Anterior cingulate cortex (tissue), 58 donors: ENCODE results near the gene ZNHIT3.

ENCODE experiments used
- DNase-seq, 58 donors: peaks; one replicate each; lab custom pipeline; 2025; lab: John Stamatoyannopoulos, UW

Gene ZNHIT3

DNA sequence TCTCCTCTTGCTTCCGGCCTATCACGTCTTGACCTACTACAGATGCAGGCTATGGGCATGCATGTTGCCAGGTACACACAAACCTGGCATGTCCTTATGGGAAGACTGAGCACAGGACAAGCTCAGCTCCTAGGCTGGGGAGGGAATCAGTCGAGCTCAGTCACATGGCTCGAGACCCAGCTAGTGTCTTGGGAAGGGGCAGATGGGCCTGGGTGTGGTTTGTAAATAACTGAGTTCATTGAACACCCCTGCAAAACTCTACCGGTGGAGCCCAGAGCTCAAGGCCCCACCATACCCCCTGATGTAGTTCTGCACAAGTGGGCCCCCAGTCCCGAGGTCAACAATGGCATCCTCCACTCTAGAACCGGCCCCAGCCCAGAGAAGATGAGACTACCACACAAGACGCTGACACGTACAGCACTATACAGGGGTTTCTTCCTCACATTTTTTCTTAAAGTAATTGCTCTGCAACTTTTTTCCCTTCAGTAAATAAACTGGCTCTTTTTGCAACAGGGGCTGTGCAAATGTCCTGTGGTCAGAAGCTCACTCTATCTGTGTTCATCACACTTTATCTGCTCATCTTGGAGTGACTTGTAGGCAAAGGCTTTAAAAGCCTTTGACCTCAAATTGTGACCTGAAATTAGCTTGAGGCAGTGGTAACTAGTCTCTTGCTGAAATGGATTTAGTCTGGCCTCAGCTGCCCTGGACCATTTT lies 22.9 kb downstream of the ZNHIT3 start:
- DNase-seq = no peak

DNA sequence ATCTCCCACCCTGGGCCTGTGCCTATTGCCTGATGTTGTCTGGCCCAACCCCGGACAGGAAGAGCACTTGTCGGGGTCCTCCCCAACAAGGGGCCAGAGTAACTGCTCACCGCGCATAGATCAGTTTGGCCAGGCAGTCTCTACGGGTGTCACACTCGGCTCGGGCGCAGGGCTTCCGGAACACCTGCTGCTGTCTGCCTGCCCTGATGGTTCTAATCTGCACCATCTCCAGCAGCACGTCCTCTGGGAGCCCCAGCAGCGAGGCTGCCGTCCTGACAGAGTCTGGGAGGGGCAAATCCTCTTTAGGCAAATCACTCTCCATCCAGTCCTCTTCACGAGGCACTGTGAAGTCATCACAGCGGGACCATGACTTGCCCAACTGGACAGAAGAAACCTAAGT lies 24.2 kb downstream of the ZNHIT3 start:
- DNase-seq = no peak

DNA sequence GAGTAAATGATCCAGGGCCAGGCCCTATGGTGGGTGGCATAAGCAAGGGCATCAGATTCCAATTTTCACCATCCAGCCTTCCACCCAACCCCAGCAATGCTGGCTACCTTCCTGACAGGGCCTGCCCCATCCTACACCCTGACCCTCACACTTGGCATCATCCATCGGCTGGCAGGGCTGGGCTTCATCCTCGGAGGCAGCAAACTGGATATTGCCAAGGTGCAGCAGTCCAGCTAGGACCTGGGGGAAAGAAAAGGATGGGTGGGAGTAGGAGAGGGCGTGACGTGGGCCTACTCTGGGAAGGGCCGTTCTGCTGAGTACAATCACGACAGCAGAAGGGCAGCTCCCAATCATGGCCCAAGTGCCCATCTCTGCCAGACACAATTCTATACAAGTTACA lies 24.7 kb downstream of the ZNHIT3 start:
- no peak for DNase-seq

DNA sequence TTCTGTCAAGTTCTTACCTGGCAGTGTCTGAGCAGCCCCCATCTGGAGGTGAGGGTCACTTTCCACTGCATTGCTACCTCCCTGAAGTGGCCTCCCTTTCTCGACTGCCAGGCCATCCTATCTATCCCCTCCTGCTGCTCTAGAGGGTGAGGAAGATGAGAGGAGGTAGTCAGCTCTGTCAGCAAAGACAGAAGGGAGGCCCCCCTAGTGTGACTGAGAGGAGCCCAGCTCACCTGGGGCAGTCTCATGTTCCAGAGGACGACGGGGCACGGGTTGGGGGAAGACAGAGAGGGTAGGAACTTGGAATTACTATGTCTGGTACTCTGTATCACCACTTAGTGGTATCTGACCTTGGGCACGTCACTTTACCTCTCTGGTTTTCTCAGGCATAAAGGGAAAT lies 26.2 kb downstream of the ZNHIT3 start:
- no peak for DNase-seq

DNA sequence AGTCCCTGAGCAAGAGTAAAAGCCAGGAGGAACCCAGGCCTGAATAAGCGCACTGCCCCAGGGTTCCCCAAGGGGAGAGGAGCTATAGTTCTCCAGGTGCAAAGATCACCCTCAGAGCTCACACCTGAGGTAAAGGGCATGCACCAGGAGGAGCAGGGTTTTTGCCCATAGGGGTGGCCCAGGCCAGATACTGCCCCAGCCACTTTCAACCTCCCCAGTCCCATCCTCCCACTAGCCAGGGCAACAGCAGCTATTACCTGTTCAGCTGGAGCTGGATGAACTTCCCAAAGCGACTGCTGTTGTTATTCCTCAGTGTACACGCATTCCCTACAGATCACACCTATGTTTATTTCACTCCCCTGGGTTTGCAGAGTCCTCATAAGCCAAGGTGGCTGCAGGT lies 28.4 kb downstream of the ZNHIT3 start:
- no peak for DNase-seq

DNA sequence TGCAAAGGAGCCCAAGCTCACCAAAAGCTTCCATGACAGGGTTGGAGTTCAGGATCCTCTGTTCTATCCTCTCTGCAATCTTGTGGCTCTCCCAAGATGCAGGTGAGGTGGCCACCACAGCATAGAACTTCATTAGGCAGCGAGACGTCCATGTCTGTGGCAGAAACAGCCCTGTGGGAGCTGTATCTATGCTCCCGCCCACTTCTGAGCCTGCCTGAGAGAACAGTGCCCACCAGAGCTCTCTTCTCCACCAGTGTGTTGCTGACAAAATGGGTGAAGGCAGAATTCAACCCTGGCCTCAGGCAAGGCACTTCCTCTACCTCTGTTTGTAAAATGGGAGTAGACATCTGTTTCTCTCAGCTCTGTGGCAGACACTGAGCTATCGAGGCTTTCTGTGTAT lies 29.4 kb downstream of the ZNHIT3 start:
- DNase-seq = no peak

DNA sequence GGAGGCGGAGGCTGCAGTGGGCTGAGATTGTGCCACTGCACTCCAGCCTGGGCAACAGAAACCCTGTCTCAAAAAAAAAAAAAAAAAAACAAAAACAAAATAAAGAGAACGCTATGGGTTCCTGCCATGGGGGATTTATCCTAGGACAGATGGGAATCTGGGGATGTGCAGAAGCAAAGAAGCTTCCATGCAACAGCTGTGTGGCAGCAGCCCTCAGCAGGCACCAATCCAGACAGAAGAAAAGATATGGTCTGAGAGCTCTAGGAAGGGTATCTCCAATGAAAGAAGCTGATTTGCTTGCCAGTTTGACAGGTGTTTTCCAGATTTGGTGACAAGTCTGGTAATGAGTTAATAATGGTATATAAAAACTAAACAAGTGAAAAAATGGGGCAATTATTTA lies 36.6 kb downstream of the ZNHIT3 start:
- no peak for DNase-seq

DNA sequence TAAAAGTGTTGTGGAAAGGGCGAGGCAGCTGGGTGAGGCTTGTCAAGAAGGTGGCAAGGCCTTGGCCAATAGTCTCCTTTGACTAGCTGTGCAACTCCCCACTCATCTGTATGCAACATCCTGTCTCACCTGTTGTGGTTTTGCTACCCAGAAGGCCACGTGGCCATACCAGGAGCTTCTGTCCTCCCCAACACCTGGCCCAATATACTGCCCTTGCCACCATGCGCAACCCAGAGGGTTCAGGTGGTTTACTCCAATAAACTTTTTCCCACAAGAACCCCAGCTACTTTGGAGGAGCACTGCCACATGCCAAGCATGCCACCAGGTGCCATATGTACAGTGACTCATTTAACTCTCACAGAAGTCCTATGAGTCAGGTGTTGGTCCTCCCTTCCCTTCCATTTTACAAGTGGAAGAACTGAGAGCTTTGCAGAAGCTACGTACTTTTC lies 38.0 kb downstream of the ZNHIT3 start:
- DNase-seq = no peak

DNA sequence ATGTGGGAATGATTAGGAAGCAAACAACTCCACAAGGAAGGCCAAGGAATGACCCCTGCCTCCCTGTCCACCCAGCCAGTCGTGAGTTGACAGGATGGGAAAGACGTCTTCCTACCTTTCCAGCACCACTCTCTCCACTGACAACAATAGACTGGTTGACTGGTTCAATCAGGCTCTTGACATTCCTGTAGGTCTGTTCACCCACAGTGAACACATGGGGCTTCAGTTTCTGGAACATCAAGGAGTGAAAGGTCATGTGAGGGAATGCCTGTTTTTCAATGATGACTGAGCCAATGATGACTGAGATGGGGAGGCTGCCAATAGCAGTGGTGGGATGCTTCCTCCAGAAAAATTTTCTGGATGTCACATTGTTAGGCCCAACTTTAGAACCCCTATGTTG lies 38.6 kb downstream of the ZNHIT3 start:
- no peak for DNase-seq

DNA sequence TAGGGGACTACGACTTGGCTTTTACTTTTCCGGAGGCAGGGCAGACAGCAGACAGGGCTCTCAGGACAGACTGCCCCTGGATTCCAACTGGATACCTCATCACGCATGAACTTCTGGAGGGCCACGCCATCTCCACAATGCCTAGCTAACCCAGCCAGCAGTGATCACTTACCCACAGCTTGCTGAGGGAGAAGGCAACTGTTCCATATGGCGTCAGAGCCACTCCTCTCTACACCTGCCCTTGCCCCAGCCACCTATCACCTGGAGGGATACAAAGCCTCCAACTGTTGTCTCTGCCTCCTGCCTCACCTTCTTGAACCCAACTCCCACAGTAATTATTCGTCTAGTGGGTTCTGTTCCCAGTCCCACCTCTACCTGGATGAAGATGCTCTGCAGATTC lies 39.4 kb downstream of the ZNHIT3 start:
- no peak for DNase-seq

DNA sequence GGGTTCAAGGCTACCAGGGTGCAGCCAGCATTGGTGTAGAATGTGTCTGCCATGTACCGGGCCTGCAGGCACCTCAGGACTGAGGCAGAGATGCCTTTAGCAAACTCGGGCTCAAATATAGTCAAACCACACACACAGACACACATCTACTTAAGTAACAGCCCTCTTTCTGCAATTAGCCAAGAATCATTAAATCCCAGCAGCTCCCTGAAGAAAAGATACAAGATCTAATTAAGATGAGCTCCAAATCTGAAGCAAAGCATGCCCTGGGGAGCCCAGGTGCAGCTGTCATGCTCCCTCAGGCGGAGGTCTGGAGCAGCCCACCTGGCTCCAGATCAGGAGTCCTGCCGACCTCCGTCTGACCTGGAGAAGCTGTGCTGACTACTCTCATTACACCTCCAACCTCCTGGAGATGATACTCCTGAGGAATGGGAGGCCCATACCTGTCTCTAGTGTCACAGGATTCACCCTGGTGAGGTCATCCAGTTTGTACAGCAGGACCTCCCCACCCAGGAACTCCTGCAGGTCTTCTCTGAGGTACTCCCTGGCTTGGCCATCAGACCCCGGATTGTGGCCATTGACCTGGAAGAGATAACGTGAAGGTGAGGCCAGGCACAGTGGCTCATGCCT lies 41.3 kb downstream of the ZNHIT3 start:
- DNase-seq = no peak

DNA sequence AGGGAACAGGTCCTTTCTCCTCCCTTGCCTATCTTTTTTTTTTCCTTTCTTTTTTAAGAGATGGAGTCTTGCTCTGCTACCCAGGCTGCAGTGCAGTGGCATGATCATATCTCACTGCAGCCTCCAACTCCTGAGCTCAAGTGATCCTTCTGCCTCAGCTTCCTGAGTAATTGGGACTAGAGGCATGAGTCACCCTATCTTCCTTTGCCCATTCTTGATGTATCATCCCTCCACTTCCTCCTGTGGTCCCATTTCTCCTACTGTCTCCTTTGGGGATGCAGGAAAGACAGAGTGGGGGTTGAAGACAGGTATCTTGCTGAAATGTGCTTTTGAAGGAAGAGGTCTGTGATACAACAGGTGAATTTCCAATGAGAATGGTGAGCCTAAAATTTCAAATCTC lies 42.6 kb downstream of the ZNHIT3 start:
- no peak for DNase-seq

DNA sequence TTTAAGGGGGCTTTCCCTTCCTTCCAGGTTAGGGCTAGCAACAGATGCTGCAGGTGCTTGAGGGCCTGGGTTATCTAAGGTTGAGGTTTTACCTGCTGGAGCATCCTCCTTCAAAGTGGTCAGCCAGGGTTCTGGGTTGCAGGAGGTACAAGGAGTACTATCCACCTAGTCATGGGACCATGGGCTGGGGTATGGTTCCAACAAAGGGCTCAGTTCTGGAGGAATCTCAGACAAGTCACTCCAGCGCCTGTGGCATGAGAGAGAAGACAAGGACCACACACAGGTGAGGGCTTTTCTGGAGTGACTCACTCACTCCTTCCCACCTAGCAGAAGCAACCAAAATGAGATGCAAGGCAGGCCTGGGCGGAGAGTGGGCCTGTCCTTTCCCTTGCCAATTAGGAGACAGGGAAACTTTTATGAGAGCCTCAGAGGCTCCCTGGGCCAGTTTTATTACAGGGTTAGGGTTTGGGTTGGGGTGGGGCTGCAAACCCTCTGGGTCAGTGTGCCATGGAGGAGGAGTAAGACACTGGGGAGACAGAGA lies 46.0 kb downstream of the ZNHIT3 start:
- no peak for DNase-seq

DNA sequence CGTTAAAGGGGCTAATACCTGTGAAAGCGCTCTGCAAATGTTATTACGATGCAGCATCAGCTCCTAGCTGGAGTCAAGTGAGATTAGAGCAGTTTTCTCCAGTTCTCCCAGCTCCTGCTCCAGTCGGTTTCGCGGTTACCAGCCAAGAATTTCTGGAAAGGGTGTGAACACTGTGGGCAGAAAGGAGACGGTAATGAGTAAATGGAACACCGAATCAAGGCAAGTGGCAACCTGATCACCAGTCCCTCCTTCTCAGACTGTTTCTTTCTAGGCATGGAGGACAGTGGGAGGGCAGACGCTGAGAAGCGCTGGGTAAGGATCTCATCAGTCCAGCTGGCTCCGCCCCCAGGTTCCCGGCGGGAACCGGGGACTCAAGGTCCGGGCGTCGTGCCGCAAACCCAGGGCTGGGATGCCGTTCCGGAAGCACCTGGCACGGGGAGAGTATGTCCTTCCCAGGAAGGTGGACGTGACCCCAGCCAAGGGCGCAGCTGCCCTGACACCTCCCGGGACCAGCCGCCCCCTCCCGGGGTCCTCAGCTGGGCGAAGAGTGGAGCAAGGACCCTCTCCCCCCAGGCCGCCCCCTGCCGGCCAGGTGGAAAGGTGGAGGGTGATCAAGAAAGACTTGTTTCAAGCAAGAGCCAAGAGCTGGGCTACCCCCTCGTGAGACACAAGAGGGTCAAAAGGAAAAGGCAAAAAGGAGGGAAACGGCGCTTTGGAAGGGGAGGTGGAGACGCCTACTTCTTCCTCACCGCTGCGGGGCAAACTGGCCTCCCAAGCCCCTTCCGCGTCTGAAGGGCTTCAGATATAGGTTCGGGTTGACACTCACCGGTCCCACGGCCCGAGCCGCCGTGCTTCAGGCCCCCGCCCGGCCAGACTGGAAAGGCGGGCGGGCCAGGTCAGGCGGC lies 47.7 kb downstream of the ZNHIT3 start:
- peak in 37 of 58 donors; percentile 4 to 59 (median 32) for DNase-seq

DNA sequence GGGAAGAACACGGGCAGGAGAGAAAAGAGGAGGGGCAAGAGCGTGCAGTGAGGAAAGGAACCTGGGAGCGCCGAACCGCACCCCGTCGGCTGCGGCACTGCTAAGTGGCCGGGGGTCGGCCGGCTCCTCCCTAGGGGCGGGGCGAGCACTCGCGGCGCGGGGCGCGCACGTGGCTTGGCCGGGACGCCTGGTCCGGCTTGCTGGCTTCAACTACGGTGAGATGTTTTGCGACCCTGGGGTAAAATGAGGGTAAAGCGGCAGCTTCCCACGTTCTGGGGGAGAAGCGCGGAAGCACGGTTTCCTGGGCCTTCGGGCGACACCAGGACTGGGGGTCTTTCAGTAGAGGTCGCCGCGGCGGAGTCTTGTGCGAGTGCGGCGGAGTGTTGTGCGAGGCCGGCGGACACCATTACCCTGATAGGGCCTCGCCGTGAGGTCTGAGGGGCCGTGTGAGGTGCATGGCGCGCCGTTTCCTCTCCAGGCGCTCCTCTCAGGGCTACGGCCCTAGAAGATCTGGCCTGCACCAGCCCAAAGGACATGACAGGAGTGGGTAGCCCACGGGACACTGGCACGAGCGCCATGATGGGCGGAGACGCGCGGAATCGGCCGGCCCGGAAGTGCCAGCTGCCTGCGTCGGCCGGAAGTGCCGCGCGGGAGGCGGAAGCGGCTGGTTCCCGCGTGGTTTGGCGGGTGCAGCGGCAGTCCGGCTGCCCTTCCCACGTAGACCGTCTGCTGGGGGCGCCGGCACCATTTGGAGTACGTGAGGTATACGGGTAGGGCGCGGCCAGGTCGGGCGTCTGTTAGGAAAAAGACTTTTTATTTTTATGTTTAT lies 48.6 kb downstream of the ZNHIT3 start, which contains the start of the genes MYO19 and PIGW:
Gene MYO19 (minus strand): TSS at position 29 of the 829 bp plus-strand sequence. CDS start 2,330 bp downstream, outside the sequence.
Gene PIGW (plus strand): TSS at position 148 of the 829 bp plus-strand sequence. CDS start 2,115 bp downstream, outside the sequence.
- peak; percentile 26 to 90 (median 80) for DNase-seq

DNA sequence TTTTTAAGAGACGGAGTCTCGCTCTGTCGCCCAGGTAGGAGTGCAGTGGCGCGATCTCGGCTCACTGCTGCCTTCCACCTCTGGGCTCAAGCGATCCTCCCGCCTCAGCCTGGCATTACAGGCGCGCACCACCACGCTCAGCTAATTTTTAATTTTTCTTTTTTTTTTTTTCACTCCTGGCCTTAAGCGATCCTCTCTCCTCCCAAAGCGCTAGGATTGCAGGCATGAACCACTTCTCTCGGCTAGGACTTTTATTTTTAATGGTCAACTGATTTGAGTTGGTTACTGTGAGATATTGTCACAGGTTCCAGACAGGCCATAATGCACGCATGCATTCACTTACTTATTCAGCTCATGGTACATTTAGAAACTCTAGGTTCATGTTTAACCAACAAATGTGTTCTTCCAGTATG lies 49.2 kb downstream of the ZNHIT3 start:
- no peak for DNase-seq

DNA sequence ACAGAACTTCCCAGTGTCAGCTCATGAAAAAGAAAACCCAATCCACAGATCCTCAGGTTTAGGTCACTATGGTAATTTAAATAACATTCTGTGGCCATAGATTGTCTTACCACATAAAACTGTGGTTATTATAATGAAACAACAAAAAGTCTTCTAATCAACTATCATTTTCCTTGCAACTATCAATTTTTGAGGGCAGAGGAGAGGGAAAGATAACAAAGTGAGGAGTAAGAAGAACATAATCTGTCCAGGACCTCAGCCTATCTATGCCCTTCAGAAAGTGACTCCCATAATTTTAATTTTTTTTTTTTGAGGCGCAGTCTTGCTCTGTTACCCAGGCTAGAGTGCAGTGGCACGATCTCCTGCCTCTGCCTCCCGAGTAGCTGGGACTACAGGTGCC lies 54.2 kb downstream of the ZNHIT3 start:
- no peak for DNase-seq

DNA sequence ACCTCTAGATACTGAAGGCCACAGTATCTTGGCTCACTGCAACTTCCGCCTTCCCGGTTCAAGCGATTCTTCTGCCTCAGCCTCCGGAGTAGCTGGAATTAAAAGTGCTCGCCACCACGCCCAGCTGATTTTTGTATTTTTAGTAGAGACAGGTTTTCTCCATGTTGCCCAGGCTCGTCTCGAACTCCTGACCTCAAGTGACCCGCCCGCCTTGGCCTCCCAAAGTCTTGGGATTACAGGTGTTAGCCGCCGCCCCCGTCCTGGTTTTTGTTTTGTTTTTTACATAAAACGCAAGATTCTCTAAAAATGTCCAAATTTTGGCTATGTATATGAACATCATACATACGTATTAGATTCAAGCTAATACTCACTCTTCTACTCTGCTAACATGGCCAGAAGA lies 56.3 kb downstream of the ZNHIT3 start:
- DNase-seq = no peak

DNA sequence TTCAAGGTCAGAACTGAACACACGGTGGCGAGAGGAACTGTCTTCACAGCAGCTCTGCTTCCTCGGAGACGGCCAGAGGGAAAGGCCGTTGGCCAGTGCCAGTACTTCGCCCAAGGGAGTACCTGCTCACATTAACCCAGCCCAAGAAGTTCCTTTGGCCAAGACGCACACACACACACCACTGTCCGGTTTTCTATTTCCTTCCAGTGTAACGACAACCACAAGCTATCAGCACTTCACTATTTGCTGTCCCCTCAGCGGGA lies 57.5 kb downstream of the ZNHIT3 start:
- DNase-seq = peak in 26 of 58 donors; percentile 5 to 47 (median 28)
